ENCODE measurements around the gene ARID2.
A peak's percentile ranks its signal among the peaks of the same experiment; 100 is the strongest.

Gene ARID2

GRCh38 chr12:45745861-45746277 is 16.4 kb downstream of the ARID2 start:
- Histone ChIP-seq H3K4me3 (ENCODE audit: low read depth, low read length) (no peak overlapping the region), H3K79me2 (peaks cover 62% of the 10 kb centered on the region), H3K27me3 (ENCODE audit: control insufficient read depth, insufficient read depth, low read length) (no peaks in the 10 kb centered on the region), H3K27ac (no peak overlapping the region), H2AFZ (no peak overlapping the region), H3K9me3 (ENCODE audit: control insufficient read depth, low read length) (no peaks in the 10 kb centered on the region), H3K9ac (no peak overlapping the region), H3K4me2 (ENCODE audit: low read length) (no peak overlapping the region), H3K36me3 (ENCODE audit: control insufficient read depth, insufficient read depth, low read length) (no peaks in the 10 kb centered on the region), H3K4me1 (no peaks in the 10 kb centered on the region)
- TF ChIP-seq CTCF (IDR thresholded peaks at IDR 0.05) = peak; percentile 51

GRCh38 chr12:45756666-45757065 is 27.2 kb downstream of the ARID2 start:
- H3K4me1 ChIP-seq = no peaks in the 10 kb centered on the region
- H3K79me2 ChIP-seq = peaks cover 19% of the 10 kb centered on the region
- no peaks in the 10 kb centered on the region for H3K9me3 ChIP-seq (ENCODE audit: control insufficient read depth, low read length)
- no peak overlapping the region for H2AFZ ChIP-seq
- no peak overlapping the region for H3K9ac ChIP-seq
- no peaks in the 10 kb centered on the region for H3K27me3 ChIP-seq (ENCODE audit: control insufficient read depth, insufficient read depth, low read length)
- TF ChIP-seq CTCF (IDR thresholded peaks at IDR 0.05) = no peak
- no peak overlapping the region for H3K4me2 ChIP-seq (ENCODE audit: low read length)
- no peaks in the 10 kb centered on the region for H3K36me3 ChIP-seq (ENCODE audit: control insufficient read depth, insufficient read depth, low read length)
- H3K4me3 ChIP-seq (ENCODE audit: low read depth, low read length) = no peak overlapping the region
- H3K27ac ChIP-seq = no peak overlapping the region

- no peaks in the 10 kb centered on the region for H3K9me3 ChIP-seq (ENCODE audit: control insufficient read depth, low read length)
- H2AFZ ChIP-seq = no peak overlapping the region
- H3K9ac ChIP-seq = no peak overlapping the region
- no peaks in the 10 kb centered on the region for H3K4me1 ChIP-seq
- no peak overlapping the region for H3K27ac ChIP-seq
- no peak overlapping the region for H3K4me2 ChIP-seq (ENCODE audit: low read length)
- H3K4me3 ChIP-seq (ENCODE audit: low read depth, low read length) = no peak overlapping the region
- H3K36me3 ChIP-seq (ENCODE audit: control insufficient read depth, insufficient read depth, low read length) = no peaks in the 10 kb centered on the region
- no peaks in the 10 kb centered on the region for H3K27me3 ChIP-seq (ENCODE audit: control insufficient read depth, insufficient read depth, low read length)
- H3K79me2 ChIP-seq = peaks cover 21% of the 10 kb centered on the region
- TF ChIP-seq CTCF (IDR thresholded peaks at IDR 0.05) = no peak
Observed at GRCh38 chr12:45757172-45757571, 27.7 kb downstream of the ARID2 start.

- H3K4me1 ChIP-seq = no peaks in the 10 kb centered on the region
- H3K9me3 ChIP-seq (ENCODE audit: control insufficient read depth, low read length) = no peaks in the 10 kb centered on the region
- no peak overlapping the region for H3K9ac ChIP-seq
- no peaks in the 10 kb centered on the region for H3K36me3 ChIP-seq (ENCODE audit: control insufficient read depth, insufficient read depth, low read length)
- no peak overlapping the region for H2AFZ ChIP-seq
- TF ChIP-seq CTCF (IDR thresholded peaks at IDR 0.05) = no peak
- no peak overlapping the region for H3K4me2 ChIP-seq (ENCODE audit: low read length)
- H3K4me3 ChIP-seq (ENCODE audit: low read depth, low read length) = no peak overlapping the region
- H3K27ac ChIP-seq = no peak overlapping the region
- H3K79me2 ChIP-seq = peaks cover 18% of the 10 kb centered on the region
- no peaks in the 10 kb centered on the region for H3K27me3 ChIP-seq (ENCODE audit: control insufficient read depth, insufficient read depth, low read length)
Observed at GRCh38 chr12:45760333-45760732, 30.8 kb downstream of the ARID2 start.

Measured in parathyroid adenoma (tissue), 2 donors.